Measurements from ENCODE around the gene DNAH9.

The DNAH9 gene

GRCh38 chr17:11601661-11602060, 3.4 kb downstream of the DNAH9 start:
- DNase-seq: no peak

- DNase-seq: peak; percentile 31
Measured at GRCh38 chr17:11608396-11608795, 10.1 kb downstream of the DNAH9 start.

- DNase-seq: no peak
Measured at GRCh38 chr17:11610999-11611566, 12.8 kb downstream of the DNAH9 start.

GRCh38 chr17:11612956-11613355, 14.7 kb downstream of the DNAH9 start:
- no peak for DNase-seq

GRCh38 chr17:11618861-11619566, 20.7 kb downstream of the DNAH9 start:
- no peak for DNase-seq

- no peak for DNase-seq
Measured at GRCh38 chr17:11622492-11622891, 24.2 kb downstream of the DNAH9 start.

GRCh38 chr17:11624976-11625375, 26.7 kb downstream of the DNAH9 start:
- no peak for DNase-seq

GRCh38 chr17:11625878-11626277, 27.6 kb downstream of the DNAH9 start:
- DNase-seq: no peak

GRCh38 chr17:11627301-11627940, 29.2 kb downstream of the DNAH9 start:
- DNase-seq: no peak

GRCh38 chr17:11628374-11628773, 30.1 kb downstream of the DNAH9 start:
- DNase-seq: no peak

GRCh38 chr17:11628831-11629230, 30.6 kb downstream of the DNAH9 start:
- no peak for DNase-seq

- DNase-seq: no peak
Measured at GRCh38 chr17:11636771-11637170, 38.5 kb downstream of the DNAH9 start.

GRCh38 chr17:11637796-11638195, 39.5 kb downstream of the DNAH9 start:
- no peak for DNase-seq

GRCh38 chr17:11638700-11639265, 40.5 kb downstream of the DNAH9 start:
- no peak for DNase-seq

- DNase-seq: no peak
Measured at GRCh38 chr17:11639736-11640462, 41.6 kb downstream of the DNAH9 start.

- no peak for DNase-seq
Measured at GRCh38 chr17:11640463-11640814, 42.2 kb downstream of the DNAH9 start.

GRCh38 chr17:11641521-11642275, 43.4 kb downstream of the DNAH9 start:
- no peak for DNase-seq

- no peak for DNase-seq
Measured at GRCh38 chr17:11642655-11643054, 44.4 kb downstream of the DNAH9 start.

- DNase-seq: no peak
Measured at GRCh38 chr17:11643851-11644250, 45.6 kb downstream of the DNAH9 start.

GRCh38 chr17:11644265-11645212, 46.3 kb downstream of the DNAH9 start:
- DNase-seq: peak; percentile 88

GRCh38 chr17:11645426-11645825, 47.2 kb downstream of the DNAH9 start:
- DNase-seq: no peak

- no peak for DNase-seq
Measured at GRCh38 chr17:11651089-11651488, 52.8 kb downstream of the DNAH9 start.

Data from NCI-H1105 treated with DMSO at 0.1 percent for 48 hours (cell line).